BLaER1 treated with 17β-estradiol and CSF1 and Interleukin-3, amounts not matched to agents 10 nM and 100 nM (cell line): ENCODE data around the gene CXCL12.

Experiments used
- H3K27ac ChIP-seq, 11 experiments: shearing (Covaris generic); formaldehyde crosslinking; 2 replicates each; pipeline ENCODE4 v1.8.1; 2022
- H3K27me3 ChIP-seq, 11 experiments: shearing (Covaris generic); formaldehyde crosslinking; 2 replicates each; pipeline ENCODE4 v1.8.1; 2022
- H3K36me3 ChIP-seq, 11 experiments: shearing (Covaris generic); formaldehyde crosslinking; 2 replicates each; pipeline ENCODE4 v1.8.1; 2022
- H3K4me1 ChIP-seq, 10 experiments: shearing (Covaris generic); formaldehyde crosslinking; 2 replicates each; pipeline ENCODE4 v1.8.1; 2022
- H3K4me2 ChIP-seq, 11 experiments: shearing (Covaris generic); formaldehyde crosslinking; 2 replicates each; pipeline ENCODE4 v1.8.1; 2022
- H3K4me3 ChIP-seq, 10 experiments: shearing (Covaris generic); formaldehyde crosslinking; 2 replicates each; pipeline ENCODE4 v1.8.1; 2022
- H3K9ac ChIP-seq, 11 experiments: shearing (Covaris generic); formaldehyde crosslinking; 2 replicates each; pipeline ENCODE4 v1.8.1; 2022
- H3K9me3 ChIP-seq, 11 experiments: shearing (Covaris generic); formaldehyde crosslinking; replicated peaks in 1 of 11; 2 replicates each; pipeline ENCODE4 v1.8.1; 2022
- H4K20me1 ChIP-seq, 11 experiments: shearing (Covaris generic); formaldehyde crosslinking; 2 replicates each; pipeline ENCODE4 v1.8.1; 2022
- Cebpa-rat ChIP-seq, 11 experiments: shearing (Covaris generic); IDR thresholded peaks; 2 replicates each; pipeline ENCODE4 v1.8.1; 2022

CXCL12 gene

DNA sequence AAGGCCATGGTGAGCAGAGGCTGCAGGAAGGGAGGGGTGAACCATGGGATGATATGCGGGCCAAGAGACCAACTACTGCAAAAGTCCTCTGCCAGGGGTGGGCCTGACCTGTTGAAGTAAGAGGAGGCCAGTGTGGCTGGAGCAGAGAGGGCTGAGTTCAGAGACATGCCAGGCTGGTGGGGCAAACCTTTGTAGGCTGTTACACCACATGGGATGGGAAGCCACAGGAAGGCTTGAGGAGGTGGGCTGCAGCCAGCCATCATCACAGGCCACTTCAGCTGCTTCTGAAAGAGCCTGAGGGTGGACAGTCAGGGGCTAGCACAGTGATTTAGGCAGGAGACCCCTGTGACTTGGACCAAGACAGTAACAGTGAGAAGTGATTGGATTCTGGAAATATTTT lies 20.3 kb downstream of the CXCL12 start:
- Histone ChIP-seq H3K4me3 (no peak overlapping the region), H3K9me3 (no peaks in the 10 kb centered on the region), H4K20me1 (no peaks in the 10 kb centered on the region), H3K36me3 (no peaks in the 10 kb centered on the region), H3K27me3 (no peaks in the 10 kb centered on the region), H3K4me1 (peaks cover 0 to 17% (median 6%) of the 10 kb centered on the region in 10 experiments; a peak in 8 of 20 replicates), H3K4me2 (no peak overlapping the region), H3K9ac (no peak overlapping the region), H3K27ac (no peak overlapping the region)
- TF ChIP-seq Cebpa-rat (IDR thresholded peaks at IDR 0.05), result no peak

GRCh38 chr10:44363716-44364115 lies 21.2 kb downstream of the CXCL12 start:
- Histone ChIP-seq H3K9me3 (no peaks in the 10 kb centered on the region), H3K27ac (no peak overlapping the region), H3K4me3 (no peak overlapping the region), H3K27me3 (no peaks in the 10 kb centered on the region), H3K4me1 (peaks cover 0 to 13% (median 4%) of the 10 kb centered on the region in 10 experiments; a peak in 8 of 20 replicates), H3K36me3 (no peaks in the 10 kb centered on the region), H3K9ac (no peak overlapping the region), H3K4me2 (peak overlapping the region in 5 of 11 experiments; percentile 11 to 41 (median 32); a peak in 6 of 22 replicates), H4K20me1 (no peaks in the 10 kb centered on the region)
- TF ChIP-seq Cebpa-rat (IDR thresholded peaks at IDR 0.05), result no peak

DNA sequence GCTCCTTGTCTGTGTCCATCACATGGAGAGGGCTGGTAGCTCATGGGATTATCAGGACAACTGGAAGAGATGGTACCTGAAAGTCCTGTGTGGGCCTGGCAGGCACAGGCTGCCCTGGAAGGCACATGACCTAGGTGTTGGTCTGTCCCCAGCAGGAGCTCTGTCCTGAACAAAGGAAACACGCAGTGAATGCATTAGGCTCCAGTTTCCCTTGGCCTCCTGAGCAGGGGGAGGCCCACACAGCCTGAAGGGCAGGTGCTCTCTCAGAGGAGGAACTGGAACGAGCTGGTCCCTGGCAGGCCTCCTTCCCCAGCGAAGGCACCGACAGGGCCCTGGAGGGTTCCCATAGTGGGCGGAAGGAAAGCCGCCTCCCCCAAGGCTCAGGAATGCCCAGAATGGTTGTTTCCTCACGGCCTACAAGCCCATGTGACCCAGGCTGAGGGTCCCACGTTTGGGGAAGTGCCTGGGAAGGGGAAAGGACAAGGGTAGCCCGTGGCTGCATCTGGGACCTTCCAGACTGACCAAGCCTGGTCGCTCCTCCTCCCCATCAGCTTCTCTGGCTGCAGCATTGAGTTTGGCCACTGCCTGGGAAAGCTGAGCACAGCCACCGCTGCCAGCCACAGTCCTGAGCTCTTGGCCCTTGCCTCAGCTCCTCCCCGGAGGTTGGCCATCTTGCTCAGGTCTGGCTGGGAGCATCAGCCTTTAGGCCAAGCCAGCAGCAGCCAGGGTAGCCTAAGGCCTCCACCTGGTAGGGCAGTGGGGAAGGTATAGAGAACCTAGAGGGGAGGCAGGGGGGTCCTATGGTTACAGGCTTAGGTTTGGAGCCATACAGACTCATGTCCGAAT lies 21.8 kb downstream of the CXCL12 start:
- Histone ChIP-seq H3K27me3 (no peaks in the 10 kb centered on the region), H3K27ac (no peak overlapping the region), H3K9me3 (no peaks in the 10 kb centered on the region), H3K4me1 (peaks cover 0 to 11% (median 3%) of the 10 kb centered on the region in 10 experiments; a peak in 8 of 20 replicates), H3K4me2 (peak overlapping the region in 4 of 11 experiments; percentile 26 to 41 (median 32); a peak in 3 of 22 replicates), H4K20me1 (no peaks in the 10 kb centered on the region), H3K4me3 (no peak overlapping the region), H3K36me3 (no peaks in the 10 kb centered on the region), H3K9ac (no peak overlapping the region)
- TF ChIP-seq Cebpa-rat (IDR thresholded peaks at IDR 0.05), result no peak

DNA sequence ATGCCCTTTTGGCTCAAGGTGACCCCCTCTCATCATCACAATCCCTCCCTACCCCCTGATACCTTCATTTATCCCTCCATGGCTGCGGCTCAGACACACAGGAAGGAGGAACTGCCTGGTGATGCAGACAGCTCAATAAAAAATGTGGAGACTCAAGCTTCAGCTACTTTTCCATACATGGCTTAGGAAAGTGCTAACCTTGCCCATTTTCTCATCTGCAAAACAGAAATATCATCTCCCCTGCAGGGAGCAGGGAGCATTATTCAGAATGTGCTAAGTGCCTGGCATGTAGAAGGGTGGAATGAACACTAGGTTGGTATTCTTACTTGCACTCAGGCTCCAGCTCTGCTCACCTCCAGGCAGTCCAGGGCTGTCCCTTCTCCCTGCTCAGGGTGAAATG lies 23.8 kb downstream of the CXCL12 start:
- peaks cover 8 to 24% (median 15%) of the 10 kb centered on the region in 10 experiments; a peak in 18 of 20 replicates for H3K4me1 ChIP-seq
- no peaks in the 10 kb centered on the region for H3K9me3 ChIP-seq
- H3K4me3 ChIP-seq, result no peak overlapping the region
- H3K27ac ChIP-seq, result no peak overlapping the region
- H3K27me3 ChIP-seq, result no peaks in the 10 kb centered on the region
- H3K36me3 ChIP-seq, result no peaks in the 10 kb centered on the region
- no peaks in the 10 kb centered on the region for H4K20me1 ChIP-seq
- no peak overlapping the region for H3K9ac ChIP-seq
- TF ChIP-seq Cebpa-rat (IDR thresholded peaks at IDR 0.05), result no peak
- H3K4me2 ChIP-seq, result no peak overlapping the region

DNA sequence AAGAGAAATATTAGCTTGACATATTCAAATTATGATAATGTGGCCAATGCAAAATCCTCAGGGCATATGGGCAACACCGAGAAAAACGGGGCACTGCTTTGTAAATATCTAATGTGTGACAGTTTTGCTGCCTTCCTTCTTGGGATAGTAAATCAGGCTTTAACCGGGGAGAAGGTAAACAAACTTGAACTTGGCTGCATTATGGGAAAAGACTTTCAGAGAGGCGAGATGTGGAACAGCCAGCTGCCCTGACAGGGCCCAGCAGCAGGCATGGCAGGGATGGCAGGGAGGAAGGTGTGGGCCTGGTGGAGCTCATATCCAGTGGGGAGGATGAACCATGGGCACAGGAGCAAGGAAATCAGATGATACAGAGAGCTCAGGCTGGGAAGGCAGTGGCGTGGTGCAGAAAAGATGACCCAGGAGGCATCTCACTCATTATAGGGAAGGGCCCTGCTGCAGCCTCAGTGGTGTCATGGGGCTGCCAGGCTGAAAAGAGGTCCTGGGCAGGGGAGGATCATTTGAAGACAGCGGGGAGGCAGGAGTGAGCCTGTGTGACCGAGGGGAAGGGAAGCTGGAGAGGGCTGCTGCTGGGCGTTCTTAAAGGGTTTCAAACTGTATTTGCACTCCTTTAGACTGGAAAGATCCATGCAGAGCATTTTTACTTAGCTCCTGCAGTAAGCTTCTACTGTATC lies 26.7 kb downstream of the CXCL12 start:
- H3K9me3 ChIP-seq, result no peaks in the 10 kb centered on the region

DNA sequence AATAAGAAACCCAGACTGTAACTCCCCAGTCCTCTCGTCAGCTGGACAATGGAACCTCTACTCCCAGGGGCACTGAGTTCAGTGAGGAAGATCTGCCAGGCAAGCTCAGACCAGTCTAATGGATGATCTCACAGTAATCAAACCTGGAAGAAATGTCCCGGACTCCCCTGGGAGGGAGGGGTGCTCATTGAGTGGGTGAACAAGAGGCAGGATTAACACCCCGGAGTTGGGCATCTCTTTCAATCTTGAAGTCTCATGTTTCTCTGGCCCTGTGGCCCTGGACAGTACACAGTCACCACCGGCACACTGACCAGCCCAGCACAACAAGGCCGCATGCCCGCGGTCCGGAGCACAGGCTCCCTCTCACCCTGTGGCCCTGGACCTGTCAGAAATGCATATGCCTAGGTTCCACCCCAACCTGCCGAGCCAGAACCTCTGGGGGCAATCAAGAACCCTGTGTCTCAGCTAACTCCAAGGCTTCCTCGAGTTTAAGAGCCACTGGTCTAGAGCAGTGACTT lies 27.8 kb downstream of the CXCL12 start:
- Histone ChIP-seq H3K9ac (peak overlapping the region in 1 of 11 experiments; percentile 41; a peak in 3 of 22 replicates), H3K9me3 (no peaks in the 10 kb centered on the region), H3K27me3 (no peaks in the 10 kb centered on the region), H4K20me1 (no peaks in the 10 kb centered on the region), H3K4me2 (peak overlapping the region; percentile 27 to 72 (median 55); a peak in 19 of 22 replicates), H3K4me1 (peaks cover 14 to 49% (median 30%) of the 10 kb centered on the region in 10 experiments; a peak in 19 of 20 replicates), H3K4me3 (no peak overlapping the region), H3K27ac (no peak overlapping the region), H3K36me3 (no peaks in the 10 kb centered on the region)
- TF ChIP-seq Cebpa-rat (IDR thresholded peaks at IDR 0.05), result no peak

More for the DNA sequence above, 26.7 kb downstream of the CXCL12 start:
- H3K27ac ChIP-seq, result no peak overlapping the region
- no peak overlapping the region for H3K9ac ChIP-seq
- no peaks in the 10 kb centered on the region for H3K36me3 ChIP-seq
- H3K4me2 ChIP-seq, result no peak overlapping the region
- peaks cover 8 to 39% (median 22%) of the 10 kb centered on the region in 10 experiments; a peak in 18 of 20 replicates for H3K4me1 ChIP-seq
- TF ChIP-seq Cebpa-rat (IDR thresholded peaks at IDR 0.05), result no peak
- H3K4me3 ChIP-seq, result no peak overlapping the region
- H3K27me3 ChIP-seq, result no peaks in the 10 kb centered on the region
- no peaks in the 10 kb centered on the region for H4K20me1 ChIP-seq

DNA sequence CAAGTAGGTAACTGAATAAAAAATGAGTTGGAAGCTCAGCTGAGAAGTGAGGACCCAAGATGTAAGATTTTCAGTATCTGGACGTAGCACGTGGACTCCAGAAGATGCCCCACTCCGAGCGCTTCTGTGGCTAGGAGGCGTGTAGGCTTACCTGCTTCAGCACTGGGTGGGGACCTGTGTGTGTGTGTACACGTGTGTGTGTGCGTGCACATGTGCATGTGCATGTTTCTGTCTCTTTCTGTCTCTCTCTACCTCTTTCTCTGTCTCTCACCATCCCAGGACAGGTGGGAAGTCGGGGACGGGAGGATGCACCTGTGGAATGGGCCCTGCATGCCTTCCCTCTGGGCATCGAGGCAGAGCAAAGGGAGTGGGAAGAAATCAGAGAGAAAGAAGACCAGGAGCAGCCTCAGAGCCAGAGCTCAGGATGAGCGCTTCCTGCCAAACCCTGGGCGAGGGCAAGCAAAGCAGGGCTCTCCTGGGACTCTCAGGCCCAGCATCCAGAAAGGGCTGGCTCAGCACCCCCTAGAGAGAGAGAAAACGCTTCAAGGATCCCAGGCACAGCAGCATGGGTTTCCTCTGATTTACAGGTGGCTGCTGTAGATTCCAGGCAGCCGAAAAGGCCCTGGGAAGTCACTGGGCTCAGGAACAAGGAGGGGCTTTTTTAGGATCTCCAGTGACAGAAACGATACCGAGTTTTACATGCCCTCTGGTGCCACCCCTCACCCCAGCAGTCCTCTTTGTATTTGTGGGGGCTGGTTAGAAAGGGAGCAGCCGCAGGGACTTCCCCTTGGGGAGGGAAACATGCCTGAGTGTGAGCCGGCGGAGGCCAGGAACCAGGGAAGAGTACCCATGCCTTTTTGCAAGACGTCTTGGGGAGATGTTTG lies 28.5 kb downstream of the CXCL12 start:
- Histone ChIP-seq H3K36me3 (no peaks in the 10 kb centered on the region), H3K9me3 (no peaks in the 10 kb centered on the region), H4K20me1 (no peaks in the 10 kb centered on the region), H3K27ac (no peak overlapping the region), H3K4me1 (peaks cover 16 to 54% (median 36%) of the 10 kb centered on the region in 10 experiments; a peak in 19 of 20 replicates), H3K9ac (peak overlapping the region in 3 of 11 experiments; percentile 12 to 41 (median 20); a peak in 4 of 22 replicates), H3K4me2 (peak overlapping the region; percentile 27 to 72 (median 55); a peak in 20 of 22 replicates), H3K4me3 (no peak overlapping the region), H3K27me3 (no peaks in the 10 kb centered on the region)
- TF ChIP-seq Cebpa-rat (IDR thresholded peaks at IDR 0.05), result no peak

DNA sequence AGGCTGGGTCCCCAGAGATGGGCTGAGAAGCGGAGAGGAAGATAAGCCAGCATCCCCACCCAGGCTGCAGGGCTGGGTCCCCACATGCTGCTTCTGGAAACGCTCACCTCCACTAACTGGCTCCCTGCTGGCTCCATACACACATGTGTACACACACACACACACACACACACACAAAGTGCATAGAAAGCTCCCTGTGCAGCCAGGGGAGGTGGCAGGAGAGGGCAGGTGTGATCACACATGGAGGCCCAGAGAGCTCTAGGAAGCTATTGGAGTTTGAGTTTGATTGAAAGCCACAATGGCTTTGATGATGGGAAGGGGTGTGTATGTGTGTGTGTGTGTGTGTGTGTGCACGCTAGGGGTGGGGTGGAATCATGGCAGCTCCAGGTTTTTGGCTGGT lies 29.3 kb downstream of the CXCL12 start:
- Histone ChIP-seq H3K4me1 (peaks cover 16 to 54% (median 36%) of the 10 kb centered on the region in 10 experiments; a peak in 19 of 20 replicates), H3K9ac (no peak overlapping the region), H3K4me3 (no peak overlapping the region), H3K27me3 (no peaks in the 10 kb centered on the region), H3K36me3 (no peaks in the 10 kb centered on the region), H3K27ac (no peak overlapping the region), H4K20me1 (no peaks in the 10 kb centered on the region), H3K9me3 (no peaks in the 10 kb centered on the region), H3K4me2 (peak overlapping the region in 5 of 11 experiments; percentile 35 to 69 (median 45); a peak in 5 of 22 replicates)
- no peak for TF ChIP-seq Cebpa-rat (IDR thresholded peaks at IDR 0.05)
